HepG2 (cell line): ENCODE measurements around the gene HBB. TPM values are rescaled to one million over a fixed set of nuclear protein-coding genes. Genes with fewer than 3 reads are reported as not detected.

ENCODE experiments used
- ATAC-seq: fragments of 200-7000 bp; cut with Tn5 transposase; 3 replicates; pipeline ENCODE4 v1.9.1; 2020; ENCODE audit warnings: mild to moderate bottlenecking, moderate library complexity
- BruUV-seq: library from RNA; stranded (reverse); fragments of 400-500 nt; replicated peaks from 2 replicates; lab custom pipeline; 2021; lab: Mats Ljungman, UMichigan
- CTCF ChIA-PET: fragments of 300-600 bp; formaldehyde crosslinking; extraction: SDS; loops from one replicate; lab custom pipeline; 2021; ENCODE audit warnings: low total read pairs, inconsistent platforms, low intra/inter-chr PET ratio; lab: Yijun Ruan, JAX
- POLR2A ChIA-PET: fragments of 350-600 bp; sonication (Branson Sonifier 250); formaldehyde crosslinking; loops from one replicate; lab custom pipeline; 2020; ENCODE audit warnings: antibody characterized with exemption, inconsistent platforms; lab: Yijun Ruan, JAX
- DNase-seq: peaks from one replicate; pipeline ENCODE4 v3.0.0-alpha.2; 2015; ENCODE audit warnings: low spot score
- FAIRE-seq: peaks from 3 replicates; lab custom pipeline; 2011; peaks lifted over from hg19 to GRCh38; lab: Jason Lieb, UNC
- H2AFZ ChIP-seq: one replicate; pipeline ENCODE4 v1.6.1; 2011; ENCODE audit warnings: low read length, inconsistent platforms
- H3K27ac ChIP-seq: fragments of 300-600 bp; 3 replicates; pipeline ENCODE4 v1.8.0; 2011; ENCODE audit warnings: mixed run types, mild to moderate bottlenecking, mixed read lengths, low read length, inconsistent platforms; ENCODE audit not compliant: insufficient read depth; ENCODE audit errors: extremely low read length
- H3K27me3 ChIP-seq, 2 experiments: fragments of 200-600 bp in 1 of 2; 2 replicates in 1 of 2; 3 replicates in 1 of 2; pipeline versions ENCODE4 v1.6.0 to v1.8.0; 2011; ENCODE audit warnings: low read length in 2 of 2, mild to moderate bottlenecking in 2 of 2, moderate library complexity in 2 of 2, inconsistent platforms in 1 of 2; ENCODE audit not compliant: insufficient read depth in 2 of 2, control insufficient read depth in 1 of 2
- H3K36me3 ChIP-seq, 2 experiments: fragments of 200-600 bp in 1 of 2; replicated peaks in 1 of 2; 2 replicates in 1 of 2; 3 replicates in 1 of 2; pipeline versions ENCODE4 v1.5.1 to v1.8.0; 2011; ENCODE audit warnings: low read length in 2 of 2, inconsistent platforms in 1 of 2; ENCODE audit not compliant: insufficient read depth in 2 of 2, control insufficient read depth in 1 of 2
- H3K4me1 ChIP-seq: 2 replicates; pipeline ENCODE4 v1.5.1; 2012; ENCODE audit warnings: low read length, inconsistent platforms; ENCODE audit not compliant: insufficient read depth
- H3K4me2 ChIP-seq: 2 replicates; pipeline ENCODE4 v1.6.0; 2011; ENCODE audit warnings: low read depth, low read length, inconsistent platforms
- H3K4me3 ChIP-seq, 3 experiments: fragments of 200-600 bp in 1 of 3; sonication (generic), shearing (Covaris generic) in 1 of 3; replicated peaks in 1 of 3; 2 replicates each; pipeline ENCODE4 v1.5.1; 2011 to 2016; ENCODE audit warnings: low read length in 3 of 3, inconsistent platforms in 2 of 3, low read depth in 2 of 3, mild to moderate bottlenecking in 2 of 3, control low read depth in 1 of 3, mixed read lengths in 1 of 3; ENCODE audit not compliant: insufficient read depth in 1 of 3
- H3K79me2 ChIP-seq: one replicate; pipeline ENCODE4 v1.6.1; 2011; ENCODE audit warnings: low read length, inconsistent platforms; ENCODE audit not compliant: insufficient read depth
- H3K9ac ChIP-seq: 2 replicates; pipeline ENCODE4 v1.6.0; 2011; ENCODE audit warnings: mild to moderate bottlenecking, low read depth, low read length, inconsistent platforms; ENCODE audit not compliant: insufficient read depth
- H3K9me3 ChIP-seq: 2 replicates; pipeline ENCODE4 v1.5.1; 2012; ENCODE audit warnings: mild to moderate bottlenecking, low read length
- H4K20me1 ChIP-seq: 2 replicates; pipeline ENCODE4 v1.6.0; 2011; ENCODE audit warnings: inconsistent platforms, mild to moderate bottlenecking, low read length, moderate library complexity; ENCODE audit not compliant: insufficient read depth
- CEBPB ChIP-seq: IDR thresholded peaks from 2 replicates; pipeline ENCODE4 v1.6.1; 2011; ENCODE audit warnings: low read depth, low read length, improper control_type of control experiment, borderline replicate concordance
- E2F1 ChIP-seq: sonication (generic); formaldehyde crosslinking; IDR thresholded peaks from 2 replicates; pipeline ENCODE4 v1.5.0; 2020; ENCODE audit warnings: missing genetic modification reagents
- GMEB1 ChIP-seq: sonication (generic); formaldehyde crosslinking; IDR thresholded peaks from 2 replicates; pipeline ENCODE4 v1.5.1; 2020; ENCODE audit warnings: missing genetic modification reagents, mild to moderate bottlenecking, borderline replicate concordance
- MIER2 ChIP-seq: IDR thresholded peaks from 2 replicates; pipeline ENCODE4 v1.6.1; 2016; ENCODE audit warnings: missing biosample characterization, missing genetic modification reagents
- PRDM10 ChIP-seq: sonication (generic); formaldehyde crosslinking; IDR thresholded peaks from 2 replicates; pipeline ENCODE4 v1.4.0; 2020; ENCODE audit warnings: low read depth, missing genetic modification reagents
- SATB2 ChIP-seq: sonication (generic); formaldehyde crosslinking; IDR thresholded peaks from 2 replicates; pipeline ENCODE4 v1.5.0; 2020; ENCODE audit warnings: missing genetic modification reagents
- TCF7L2 ChIP-seq: IDR thresholded peaks from 2 replicates; pipeline ENCODE4 v1.6.1; 2011; ENCODE audit warnings: mild to moderate bottlenecking, low read depth, low read length, moderate library complexity
- ZNF251 ChIP-seq: sonication (generic); formaldehyde crosslinking; IDR thresholded peaks from 2 replicates; pipeline ENCODE4 v1.9.0; 2021; ENCODE audit warnings: mild to moderate bottlenecking, missing genetic modification reagents
- ZNF839 ChIP-seq: sonication (generic); formaldehyde crosslinking; IDR thresholded peaks from 2 replicates; pipeline ENCODE4 v1.4.0; 2020; ENCODE audit warnings: missing genetic modification reagents, mild to moderate bottlenecking, borderline replicate concordance
- ZNF879 ChIP-seq: sonication (generic); formaldehyde crosslinking; IDR thresholded peaks from 2 replicates; pipeline ENCODE4 v1.8.1; 2023; ENCODE audit warnings: missing genetic modification reagents
- WGBS: methylation state at CpG from one replicate; pipeline ENCODE4 v1.1.6; 2017; ENCODE audit warnings: low lambda C conversion rate; 5-methylcytosine and 5-hydroxymethylcytosine counted together
- in situ Hi-C: cut with HindIII; loops from 2 replicates; pipeline ENCODE4 v1.10.0; 2017; ENCODE audit warnings: low pct_unique_long_range_greater_than_20kb; ENCODE audit not compliant: extremely low pct_ligation_motif_present
- intact Hi-C: fragments of 100-400 bp; cut with micrococcal nuclease; formaldehyde crosslinking; loops from one replicate; pipeline ENCODE4 v1.10.0; 2022; ENCODE audit not compliant: unreplicated experiment
- polyA plus RNA-seq, 8 experiments: library from polyadenylated mRNA; depleted of rRNA in 3 of 8; stranded (reverse) in 7 of 8; unstranded in 1 of 8; fragments of >200 nt; fragmentation: Illumina TruSeq in 4 of 8; extraction: Trizol in 4 of 8; gene quantifications; 2 replicates each; pipeline versions ENCODE4 v1.2.1 to v1.2.3, GENCODE V29; 2011 to 2016; ENCODE audit warnings: low read depth in 4 of 8, missing spikeins in 1 of 8, mixed read lengths in 1 of 8; ENCODE audit not compliant: insufficient read depth in 1 of 8
- total RNA-seq, 5 experiments: library from RNA; depleted of rRNA; stranded (reverse); fragments of >200 nt; fragmentation: Illumina TruSeq; extraction: Trizol; gene quantifications; 2 replicates each; pipeline ENCODE4 v1.2.3, GENCODE V29; 2016; ENCODE audit warnings: low read depth in 1 of 5

HBB gene
- total and polyA plus RNA-seq, 2 of the 13 experiments (the other 11 are each of a cell fraction or from before 2014, with no cell fraction given), result not detected

- POLR2A ChIA-PET, result no interaction called here
- FAIRE-seq (no peak), ATAC-seq (no peak), DNase-seq (no peak)
- Histone ChIP-seq H4K20me1 (no peaks in the 10 kb centered on the region), H3K4me3 (no peak overlapping the region), H3K27me3 (no peaks in the 10 kb centered on the region), H3K4me2 (no peak overlapping the region), H3K27ac (no peak overlapping the region), H3K79me2 (no peaks in the 10 kb centered on the region), H3K4me1 (no peaks in the 10 kb centered on the region), H3K9ac (no peak overlapping the region), H2AFZ (no peak overlapping the region), H3K9me3 (no peaks in the 10 kb centered on the region), H3K36me3 (no peaks in the 10 kb centered on the region)
- CTCF ChIA-PET, result no interaction called here
- BruUV-seq, result no TSS peak
- in situ Hi-C loops (no loop called here), intact Hi-C loops (no loop called here)
- TF ChIP-seq SATB2, result no peak
- no peak for TF ChIP-seq TCF7L2
- TF ChIP-seq MIER2 (CRISPR knock-in tag), result no peak
- TF ChIP-seq CEBPB, result no peak
- TF ChIP-seq GMEB1 (CRISPR knock-in tag), result no peak
- no peak for TF ChIP-seq ZNF839 (CRISPR knock-in tag)
- no peak for TF ChIP-seq ZNF251 (CRISPR knock-in tag)
- no peak for TF ChIP-seq ZNF879
- 0% methylated on average over 2 of the region's 5 CpGs for WGBS
These were observed 30.8 kb downstream of the HBB start for GRCh38 chr11:5196067-5196466.

- no peak overlapping the region for H2AFZ ChIP-seq
- DNase-seq (no peak), FAIRE-seq (no peak), ATAC-seq (no peak)
- POLR2A ChIA-PET, result no interaction called here
- CTCF ChIA-PET, result no interaction called here
- H3K4me1 ChIP-seq, result no peaks in the 10 kb centered on the region
- H3K4me3 ChIP-seq, result no peak overlapping the region
- H3K27me3 ChIP-seq, result no peaks in the 10 kb centered on the region
- intact Hi-C loops, result no loop called here
- H3K36me3 ChIP-seq, result no peaks in the 10 kb centered on the region
- in situ Hi-C loops, result no loop called here
- H4K20me1 ChIP-seq, result no peaks in the 10 kb centered on the region
- no peaks in the 10 kb centered on the region for H3K9me3 ChIP-seq
- H3K27ac ChIP-seq, result no peak overlapping the region
- no peak overlapping the region for H3K4me2 ChIP-seq
- H3K9ac ChIP-seq, result no peak overlapping the region
- BruUV-seq, result no TSS peak
- H3K79me2 ChIP-seq, result no peaks in the 10 kb centered on the region
- 0% methylated on average over 1 of the region's 1 CpG for WGBS
- no peak for TF ChIP-seq PRDM10 (CRISPR knock-in tag)
- no peak for TF ChIP-seq E2F1 (CRISPR knock-in tag)
These were observed 34.1 kb downstream of the HBB start for GRCh38 chr11:5192738-5193137.
